Measurements from ENCODE around the gene AMDHD2. TPM values are rescaled to one million over a fixed set of nuclear protein-coding genes. Genes with fewer than 3 reads are reported as not detected.
"Not testable (repeated sequence)": the region's sequence is repeated elsewhere in the genome, so short reads cannot be mapped to it uniquely, and the experiment has no call there.

AMDHD2 gene

DNA sequence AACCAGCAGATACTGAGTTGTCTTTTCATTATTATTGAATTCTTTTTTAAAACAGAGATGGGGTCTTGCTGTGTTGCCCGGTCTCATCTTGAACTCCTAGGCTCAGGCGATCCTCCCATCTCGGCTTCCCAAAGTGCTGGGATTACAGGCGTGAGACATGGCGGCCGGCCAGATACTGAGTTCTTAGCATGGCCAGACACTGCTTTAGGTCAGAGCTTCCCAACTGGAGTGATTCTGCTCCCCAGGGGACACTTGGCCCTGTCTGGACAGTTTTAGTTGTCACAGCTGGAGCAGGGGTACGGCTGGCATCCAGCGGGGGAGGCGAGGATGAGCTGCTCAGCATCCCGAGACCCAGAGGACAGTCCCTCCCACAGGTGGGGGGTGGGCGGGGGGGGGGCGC lies 58.7 kb downstream of the AMDHD2 start:
- H3K4me1 ChIP-seq (ENCODE audit: control insufficient read depth, insufficient read depth, low read depth, low read length); H2AFZ ChIP-seq (ENCODE audit: low read depth, low read length); H2AK5ac ChIP-seq (ENCODE audit: low read length, severe bottlenecking); H3K4ac ChIP-seq (ENCODE audit: low read depth in 1 of 2, low read length in 2 of 2); H2BK5ac ChIP-seq (ENCODE audit: low read depth, low read length, poor library complexity, severe bottlenecking); H4K8ac ChIP-seq (ENCODE audit: low read length); H2BK120ac ChIP-seq (ENCODE audit: low read depth, low read length); H3K9me3 ChIP-seq (ENCODE audit: control insufficient read depth, low read length); H3K18ac ChIP-seq (ENCODE audit: low read depth in 1 of 2, low read length in 2 of 2); H3K4me3 ChIP-seq (ENCODE audit: insufficient read depth in 1 of 2, low read depth in 1 of 2, low read length in 2 of 2); H3K4me2 ChIP-seq (ENCODE audit: low read length, poor library complexity, severe bottlenecking); H3K14ac ChIP-seq (ENCODE audit: low read length in 2 of 2); H3K23ac ChIP-seq (ENCODE audit: low read length in 2 of 2); H2BK12ac ChIP-seq (ENCODE audit: low read length in 2 of 2); H3K79me1 ChIP-seq (replicated peaks; ENCODE audit: low read length, poor library complexity, severe bottlenecking); H3K9ac ChIP-seq (ENCODE audit: low read length); H3K36me3 ChIP-seq (ENCODE audit: control insufficient read depth in 1 of 2, insufficient read depth in 2 of 2, low read depth in 1 of 2, low read length in 2 of 2); H3K27me3 ChIP-seq (ENCODE audit: control insufficient read depth in 1 of 2, insufficient read depth in 1 of 2, low read length in 2 of 2); DNase-seq; H2BK15ac ChIP-seq (ENCODE audit: low read depth, poor library complexity, severe bottlenecking); H3K27ac ChIP-seq (ENCODE audit: low read length, poor library complexity, severe bottlenecking); H4K91ac ChIP-seq (ENCODE audit: low read length): not testable (repeated sequence)
- WGBS: no CpG with 5 or more reads among the region's 12 CpGs

DNA sequence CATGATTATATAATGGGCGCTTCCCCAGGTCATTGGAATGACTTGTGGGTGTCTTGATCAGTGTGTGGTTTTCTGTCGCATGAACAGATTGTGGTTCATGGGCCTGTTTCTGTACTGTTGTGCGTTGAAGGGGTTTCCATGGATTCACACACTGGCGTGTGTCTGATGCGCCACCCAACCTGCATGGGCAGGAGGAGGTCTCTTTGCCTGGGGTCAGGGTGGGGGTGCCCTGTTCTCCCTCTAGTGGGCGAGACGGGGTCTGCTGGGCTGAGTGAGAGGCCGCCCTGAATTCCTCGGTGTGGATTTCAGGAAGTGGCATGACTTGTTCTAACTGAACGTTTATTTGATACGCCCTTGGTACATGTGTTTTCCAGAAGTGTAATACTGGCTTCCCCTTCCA lies 60.0 kb downstream of the AMDHD2 start:
- H2BK12ac ChIP-seq (ENCODE audit: low read length in 2 of 2); H3K14ac ChIP-seq (ENCODE audit: low read length in 2 of 2); H3K23ac ChIP-seq (ENCODE audit: low read length in 2 of 2); H3K9ac ChIP-seq (ENCODE audit: low read length); H2BK15ac ChIP-seq (ENCODE audit: low read depth, poor library complexity, severe bottlenecking); H3K27ac ChIP-seq (ENCODE audit: low read length, poor library complexity, severe bottlenecking); H3K79me1 ChIP-seq (replicated peaks; ENCODE audit: low read length, poor library complexity, severe bottlenecking); H2AK5ac ChIP-seq (ENCODE audit: low read length, severe bottlenecking); DNase-seq; H2BK5ac ChIP-seq (ENCODE audit: low read depth, low read length, poor library complexity, severe bottlenecking); H3K27me3 ChIP-seq (ENCODE audit: control insufficient read depth in 1 of 2, insufficient read depth in 1 of 2, low read length in 2 of 2); H3K36me3 ChIP-seq (ENCODE audit: control insufficient read depth in 1 of 2, insufficient read depth in 2 of 2, low read depth in 1 of 2, low read length in 2 of 2); H3K4me1 ChIP-seq (ENCODE audit: control insufficient read depth, insufficient read depth, low read depth, low read length); H3K4me2 ChIP-seq (ENCODE audit: low read length, poor library complexity, severe bottlenecking); H3K4me3 ChIP-seq (ENCODE audit: insufficient read depth in 1 of 2, low read depth in 1 of 2, low read length in 2 of 2); H2AFZ ChIP-seq (ENCODE audit: low read depth, low read length); H3K4ac ChIP-seq (ENCODE audit: low read depth in 1 of 2, low read length in 2 of 2); H2BK120ac ChIP-seq (ENCODE audit: low read depth, low read length); H3K18ac ChIP-seq (ENCODE audit: low read depth in 1 of 2, low read length in 2 of 2); H4K91ac ChIP-seq (ENCODE audit: low read length); H4K8ac ChIP-seq (ENCODE audit: low read length); H3K9me3 ChIP-seq (ENCODE audit: control insufficient read depth, low read length): not testable (repeated sequence)
- no CpG with 5 or more reads among the region's 11 CpGs for WGBS

GRCh38 chr16:2580818-2581217 lies 60.6 kb downstream of the AMDHD2 start:
- not testable (repeated sequence) for H3K27ac ChIP-seq (ENCODE audit: low read length, poor library complexity, severe bottlenecking); H2BK12ac ChIP-seq (ENCODE audit: low read length in 2 of 2); DNase-seq

More at GRCh38 chr16:2580818-2581217, 60.6 kb downstream of the AMDHD2 start:
- not testable (repeated sequence) for H2BK15ac ChIP-seq (ENCODE audit: low read depth, poor library complexity, severe bottlenecking); H2BK120ac ChIP-seq (ENCODE audit: low read depth, low read length); H3K14ac ChIP-seq (ENCODE audit: low read length in 2 of 2); H4K8ac ChIP-seq (ENCODE audit: low read length); H3K4me1 ChIP-seq (ENCODE audit: control insufficient read depth, insufficient read depth, low read depth, low read length); H3K9ac ChIP-seq (ENCODE audit: low read length); H3K4me3 ChIP-seq (ENCODE audit: insufficient read depth in 1 of 2, low read depth in 1 of 2, low read length in 2 of 2); H3K4ac ChIP-seq (ENCODE audit: low read depth in 1 of 2, low read length in 2 of 2); H2BK5ac ChIP-seq (ENCODE audit: low read depth, low read length, poor library complexity, severe bottlenecking); H2AK5ac ChIP-seq (ENCODE audit: low read length, severe bottlenecking); H3K9me3 ChIP-seq (ENCODE audit: control insufficient read depth, low read length); H3K27me3 ChIP-seq (ENCODE audit: control insufficient read depth in 1 of 2, insufficient read depth in 1 of 2, low read length in 2 of 2); H3K4me2 ChIP-seq (ENCODE audit: low read length, poor library complexity, severe bottlenecking); H4K91ac ChIP-seq (ENCODE audit: low read length); H2AFZ ChIP-seq (ENCODE audit: low read depth, low read length); H3K23ac ChIP-seq (ENCODE audit: low read length in 2 of 2); H3K18ac ChIP-seq (ENCODE audit: low read depth in 1 of 2, low read length in 2 of 2)
- Histone ChIP-seq H3K79me1 (replicated peaks; ENCODE audit: low read length, poor library complexity, severe bottlenecking) (peaks cover 15% of the 10 kb centered on the region), H3K36me3 (ENCODE audit: control insufficient read depth in 1 of 2, insufficient read depth in 2 of 2, low read depth in 1 of 2, low read length in 2 of 2) (peaks cover 10 to 15% of the 10 kb centered on the region in 2 experiments)
- no CpG with 5 or more reads among the region's 21 CpGs for WGBS

Small RNAs within 50 kb of the gene (small RNA-seq; reads per million reads assigned to genes)
- gene AC093525.1 (ENCODE audit: low read depth) (not detected), gene MIR3178 (ENCODE audit: low read depth) (not detected)

All from mesenchymal stem cell (in vitro differentiated cells and primary cell).